ENCODE measurements around the gene RSPO4. TPM values are rescaled to one million over a fixed set of nuclear protein-coding genes. Genes with fewer than 3 reads are reported as not detected.
A peak's percentile ranks its signal among the peaks of the same experiment; 100 is the strongest.
"Not testable (repeated sequence)": the region's sequence is repeated elsewhere in the genome, so short reads cannot be mapped to it uniquely, and the experiment has no call there.

Gene RSPO4
- polyA plus RNA-seq, 10 donors: 0.11 to 0.95 (median 0.21) TPM; not detected in 2

- DNase-seq: no peak
Measured at GRCh38 chr20:1005452-1006027, 3.4 kb upstream of the RSPO4 start.

- no peak for DNase-seq
Measured at GRCh38 chr20:1003920-1004697, 2.0 kb upstream of the RSPO4 start.

- DNase-seq: no peak
Measured at GRCh38 chr20:1002682-1003561, 811 bp upstream of the RSPO4 start.

- DNase-seq: no peak
Measured at GRCh38 chr20:1001116-1001515, 995 bp downstream of the RSPO4 start.

GRCh38 chr20:998231-998830, 3.8 kb downstream of the RSPO4 start:
- no peak for DNase-seq

GRCh38 chr20:997486-997885, 4.6 kb downstream of the RSPO4 start:
- no peak for DNase-seq

GRCh38 chr20:997016-997415, 5.1 kb downstream of the RSPO4 start:
- no peak for DNase-seq

- no peak for DNase-seq
Measured at GRCh38 chr20:995170-995569, 6.9 kb downstream of the RSPO4 start.

- DNase-seq: no peak
Measured at GRCh38 chr20:992801-993535, 9.1 kb downstream of the RSPO4 start.

- no peak for DNase-seq
Measured at GRCh38 chr20:991850-992249, 10.3 kb downstream of the RSPO4 start.

- no peak for DNase-seq
Measured at GRCh38 chr20:990293-990959, 11.7 kb downstream of the RSPO4 start.

GRCh38 chr20:988272-988671, 13.8 kb downstream of the RSPO4 start:
- DNase-seq: no peak

- no peak for DNase-seq
Measured at GRCh38 chr20:987677-988076, 14.4 kb downstream of the RSPO4 start.

GRCh38 chr20:986733-987355, 15.3 kb downstream of the RSPO4 start:
- no peak for DNase-seq

GRCh38 chr20:984994-985393, 17.1 kb downstream of the RSPO4 start:
- not testable (repeated sequence) for DNase-seq

- no peak for DNase-seq
Measured at GRCh38 chr20:982754-983153, 19.4 kb downstream of the RSPO4 start.

- DNase-seq: no peak
Measured at GRCh38 chr20:977021-977420, 25.1 kb downstream of the RSPO4 start.

- no peak for DNase-seq
Measured at GRCh38 chr20:976033-976432, 26.1 kb downstream of the RSPO4 start.

GRCh38 chr20:973785-974194, 28.3 kb downstream of the RSPO4 start:
- DNase-seq: peak in 2 of 3 donors; percentile 13 to 18

GRCh38 chr20:972256-972655, 29.9 kb downstream of the RSPO4 start:
- no peak for DNase-seq

Data from muscle of back (tissue), 11 donors.